IPS DF 6.9 (cell line): Measurements from ENCODE around the gene TRPV2.

Experiments used
- DNase-seq: peaks from one replicate; pipeline ENCODE4 v3.0.0-alpha.2; 2013; ENCODE audit warnings: low read depth, low spot score
- H3K27ac ChIP-seq: one replicate; pipeline ENCODE4 v1.5.1; 2013; ENCODE audit warnings: low read length, control low read depth
- H3K27me3 ChIP-seq: 2 replicates; pipeline ENCODE4 v1.6.1; 2013; ENCODE audit warnings: mild to moderate bottlenecking, low read length; ENCODE audit not compliant: control insufficient read depth, insufficient read depth
- H3K36me3 ChIP-seq: 2 replicates; pipeline ENCODE4 v1.6.1; 2013; ENCODE audit warnings: low read length; ENCODE audit not compliant: control insufficient read depth, insufficient read depth
- H3K4me1 ChIP-seq: 2 replicates; pipeline ENCODE4 v1.6.1; 2013; ENCODE audit warnings: low read length; ENCODE audit not compliant: control insufficient read depth, insufficient read depth
- H3K4me3 ChIP-seq: 2 replicates; pipeline ENCODE4 v1.5.1; 2013; ENCODE audit warnings: mild to moderate bottlenecking, low read length
- H3K9me3 ChIP-seq: 2 replicates; pipeline ENCODE4 v1.6.1; 2013; ENCODE audit warnings: low read length, inconsistent platforms; ENCODE audit not compliant: control insufficient read depth, insufficient read depth
- WGBS: extraction: QIAGEN DNeasy Blood & Tissue Kit; methylation state at CpG from one replicate; pipeline ENCODE4 v1.1.7; 2013; ENCODE audit warnings: mixed read lengths, missing lambda C conversion rate; ENCODE audit not compliant: insufficient read length, insufficient coverage; 5-methylcytosine and 5-hydroxymethylcytosine counted together

The TRPV2 gene

GRCh38 chr17:16456742-16457316, 41.5 kb downstream of the TRPV2 start:
- H3K36me3 ChIP-seq: no peaks in the 10 kb centered on the region
- H3K27ac ChIP-seq: no peak overlapping the region
- no CpG with 5 or more reads among the region's 9 CpGs for WGBS
- 0 out of 2 replicates have a peak, but pooled peaks cover 4% of the 10 kb centered on the region for H3K4me1 ChIP-seq
- H3K27me3 ChIP-seq: no peaks in the 10 kb centered on the region
- no peaks in the 10 kb centered on the region for H3K9me3 ChIP-seq
- no peak overlapping the region for H3K4me3 ChIP-seq
- DNase-seq: no peak

- Histone ChIP-seq H3K4me3 (no peak overlapping the region), H3K4me1 (0 out of 2 replicates have a peak, but pooled peaks cover 8% of the 10 kb centered on the region), H3K27me3 (no peaks in the 10 kb centered on the region), H3K9me3 (no peaks in the 10 kb centered on the region), H3K27ac (no peak overlapping the region), H3K36me3 (no peaks in the 10 kb centered on the region; the same call in 1 of the 2 replicates)
- no peak for DNase-seq
- no CpG with 5 or more reads among the region's 11 CpGs for WGBS
These were observed 43.9 kb downstream of the TRPV2 start for GRCh38 chr17:16459271-16459670.

- Histone ChIP-seq H3K4me1 (0 out of 2 replicates have a peak, but pooled peaks cover 8% of the 10 kb centered on the region), H3K9me3 (no peaks in the 10 kb centered on the region), H3K27ac (no peak overlapping the region), H3K27me3 (no peaks in the 10 kb centered on the region), H3K4me3 (no peak overlapping the region), H3K36me3 (no peaks in the 10 kb centered on the region; the same call in 1 of the 2 replicates)
- no CpG with 5 or more reads among the region's 5 CpGs for WGBS
- DNase-seq: no peak
These were observed 44.6 kb downstream of the TRPV2 start for GRCh38 chr17:16459855-16460550.

- Histone ChIP-seq H3K27me3 (no peaks in the 10 kb centered on the region), H3K36me3 (no peaks in the 10 kb centered on the region; the same call in 1 of the 2 replicates), H3K4me3 (no peak overlapping the region), H3K9me3 (no peaks in the 10 kb centered on the region), H3K27ac (no peak overlapping the region), H3K4me1 (peaks cover 9% of the 10 kb centered on the region; the same call in 1 of the 2 replicates)
- WGBS: no CpG with 5 or more reads among the region's 17 CpGs
- DNase-seq: no peak
These were observed 45.6 kb downstream of the TRPV2 start for GRCh38 chr17:16460796-16461605.

GRCh38 chr17:16461606-16461866, 46.2 kb downstream of the TRPV2 start:
- no peak overlapping the region for H3K27ac ChIP-seq
- H3K4me3 ChIP-seq: no peak overlapping the region
- H3K27me3 ChIP-seq: no peaks in the 10 kb centered on the region
- no CpG with 5 or more reads among the region's 3 CpGs for WGBS
- no peaks in the 10 kb centered on the region for H3K9me3 ChIP-seq
- no peak for DNase-seq
- H3K4me1 ChIP-seq: peaks cover 12% of the 10 kb centered on the region; the same call in 1 of the 2 replicates
- H3K36me3 ChIP-seq: no peaks in the 10 kb centered on the region; the same call in 1 of the 2 replicates

- no peaks in the 10 kb centered on the region for H3K27me3 ChIP-seq
- no peak overlapping the region for H3K4me3 ChIP-seq
- no peaks in the 10 kb centered on the region for H3K9me3 ChIP-seq
- H3K4me1 ChIP-seq: peaks cover 12% of the 10 kb centered on the region; the same call in 1 of the 2 replicates
- H3K36me3 ChIP-seq: no peaks in the 10 kb centered on the region; the same call in 1 of the 2 replicates
- no peak overlapping the region for H3K27ac ChIP-seq
- WGBS: no CpG with 5 or more reads among the region's 20 CpGs
- DNase-seq: no peak
These were observed 46.9 kb downstream of the TRPV2 start for GRCh38 chr17:16462070-16462864.

- no CpG with 5 or more reads among the region's 13 CpGs for WGBS
- no peaks in the 10 kb centered on the region; the same call in 1 of the 2 replicates for H3K36me3 ChIP-seq
- no peak overlapping the region for H3K27ac ChIP-seq
- H3K27me3 ChIP-seq: no peaks in the 10 kb centered on the region
- no peak overlapping the region for H3K4me3 ChIP-seq
- DNase-seq: no peak
- peaks cover 12% of the 10 kb centered on the region; the same call in 1 of the 2 replicates for H3K4me1 ChIP-seq
- H3K9me3 ChIP-seq: no peaks in the 10 kb centered on the region
These were observed 48.3 kb downstream of the TRPV2 start for GRCh38 chr17:16463358-16464302.

- no CpG with 5 or more reads among the region's 12 CpGs for WGBS
- H3K27me3 ChIP-seq: no peaks in the 10 kb centered on the region
- DNase-seq: no peak
- H3K36me3 ChIP-seq: no peaks in the 10 kb centered on the region; the same call in 1 of the 2 replicates
- H3K4me1 ChIP-seq: peaks cover 12% of the 10 kb centered on the region; the same call in 1 of the 2 replicates
- no peak overlapping the region for H3K4me3 ChIP-seq
- no peaks in the 10 kb centered on the region for H3K9me3 ChIP-seq
- no peak overlapping the region for H3K27ac ChIP-seq
These were observed 49.1 kb downstream of the TRPV2 start for GRCh38 chr17:16464303-16465051.

- WGBS: no CpG with 5 or more reads among the region's 3 CpGs
- no peaks in the 10 kb centered on the region; the same call in 1 of the 2 replicates for H3K36me3 ChIP-seq
- no peak overlapping the region for H3K27ac ChIP-seq
- no peak overlapping the region for H3K4me3 ChIP-seq
- DNase-seq: no peak
- H3K4me1 ChIP-seq: peaks cover 11% of the 10 kb centered on the region; the same call in 1 of the 2 replicates
- H3K9me3 ChIP-seq: no peaks in the 10 kb centered on the region
- H3K27me3 ChIP-seq: no peaks in the 10 kb centered on the region
These were observed 49.6 kb downstream of the TRPV2 start for GRCh38 chr17:16465052-16465312.
